K562 (cell line): ENCODE measurements around the gene TRIM34. TPM values are rescaled to one million over a fixed set of nuclear protein-coding genes. Genes with fewer than 3 reads are reported as not detected.
A peak's percentile ranks its signal among the peaks of the same experiment; 100 is the strongest.

Experiments used
- FOSL1 ChIP-seq: fragments of 200-800 bp; sonication (Bioruptor generic); conservative IDR thresholded peaks from 2 replicates; pipeline ENCODE4 v1.6.1; 2016; ENCODE audit warnings: missing genetic modification characterization, missing compliant biosample characterization
- FOXM1 ChIP-seq, 2 experiments: fragments of 450-650 bp in 1 of 2; sonication (generic) in 1 of 2; formaldehyde crosslinking in 1 of 2; IDR thresholded peaks; 2 replicates each; pipeline versions ENCODE4 v1.6.1 to v1.9.0; 2017 to 2022; ENCODE audit warnings: low read depth in 2 of 2, mild to moderate bottlenecking in 2 of 2, missing genetic modification reagents in 1 of 2, moderate library complexity in 1 of 2
- GTF2E2 ChIP-seq: fragments of 200-800 bp; sonication (Bioruptor generic); IDR thresholded peaks from 2 replicates; pipeline ENCODE4 v1.6.1; 2016; ENCODE audit warnings: missing genetic modification characterization, missing compliant biosample characterization
- KAT7 ChIP-seq: sonication (generic); formaldehyde crosslinking; IDR thresholded peaks from 2 replicates; pipeline ENCODE4 v1.8.0; 2022; ENCODE audit warnings: missing genetic modification reagents, mild to moderate bottlenecking, borderline replicate concordance
- MLLT1 ChIP-seq, 2 experiments: fragments of 450-650 bp; IDR thresholded peaks; 2 replicates each; pipeline ENCODE4 v1.6.1; 2016
- MTA2 ChIP-seq: fragments of 450-650 bp; IDR thresholded peaks from 2 replicates; pipeline ENCODE4 v1.6.1; 2016; ENCODE audit warnings: low read depth
- NCOR1 ChIP-seq: fragments of 450-650 bp; IDR thresholded peaks from 2 replicates; pipeline ENCODE4 v1.6.1; 2016; ENCODE audit warnings: mild to moderate bottlenecking, moderate library complexity
- RREB1 ChIP-seq: fragments of 250-450 bp; sonication (Bioruptor Pico); IDR thresholded peaks from 2 replicates; pipeline ENCODE4 v1.4.0; 2020
- ZBTB40 ChIP-seq, 2 experiments: fragments of 450-650 bp in 1 of 2; sonication (generic) in 1 of 2; formaldehyde crosslinking in 1 of 2; IDR thresholded peaks; 2 replicates each; pipeline versions ENCODE4 v1.7.1 to v1.9.0; 2016 to 2022; ENCODE audit warnings: inconsistent platforms in 1 of 2, mild to moderate bottlenecking in 1 of 2, missing genetic modification reagents in 1 of 2
- ZSCAN32 ChIP-seq: fragments of 450-650 bp; formaldehyde crosslinking; IDR thresholded peaks from 2 replicates; pipeline ENCODE4 v1.4.0; 2020; ENCODE audit warnings: mild to moderate bottlenecking, moderate library complexity
- polyA plus RNA-seq, 8 experiments: library from polyadenylated mRNA; depleted of rRNA in 4 of 8; stranded (reverse) in 5 of 8; unstranded in 3 of 8; fragments of >200 nt; fragmentation: Nextera tagmentation in 2 of 8; fragmentation: Illumina TruSeq in 1 of 8; extraction: Ambion mirVana in 2 of 8; extraction: Trizol in 1 of 8; gene quantifications; 2 replicates each; pipeline versions ENCODE4 v1.2.1 to v1.2.3, GENCODE V29; 2011 to 2014; ENCODE audit warnings: inconsistent platforms in 1 of 8, missing spikeins in 1 of 8
- total RNA-seq, 7 experiments: library from RNA; depleted of rRNA in 6 of 7; stranded (reverse); fragments of >200 nt in 6 of 7; fragmentation: Illumina TruSeq in 2 of 7; extraction: Trizol in 2 of 7; gene quantifications; 2 replicates each; pipeline versions ENCODE4 v1.2.1 to v1.2.3, GENCODE V29; 2011 to 2021; ENCODE audit warnings: low replicate concordance in 1 of 7

Gene TRIM34
- total and polyA plus RNA-seq, 9 of the 15 experiments (the other 6 are each of a cell fraction or from before 2014, with no cell fraction given): 0.31 to 2.9 (median 1.3) TPM

GRCh38 chr11:5596607-5597201, 28.1 kb upstream of the TRIM34 start, which contains the start of gene TRIM6 (continued):
- peak; percentile 66 for TF ChIP-seq ZBTB40 (IDR thresholded peaks at IDR 0.05)
- TF ChIP-seq ZBTB40 (CRISPR knock-in tag; IDR thresholded peaks at IDR 0.05): no peak
- TF ChIP-seq FOXM1 (IDR thresholded peaks at IDR 0.05; ENCODE audit: low read depth): peak; percentile 82
- no peak for TF ChIP-seq FOXM1 (CRISPR knock-in tag; IDR thresholded peaks at IDR 0.05; ENCODE audit: low read depth)
- 0 out of 2 replicates have a peak, but pooled peaks have one; percentile 28 for TF ChIP-seq KAT7 (CRISPR knock-in tag)
- TF ChIP-seq MLLT1 (IDR thresholded peaks at IDR 0.05): peak in 1 of 2 experiments; percentile 39; a peak in 1 of 4 replicates
- TF ChIP-seq MTA2: peak; percentile 84
- TF ChIP-seq ZSCAN32 (CRISPR knock-in tag): no peak
- TF ChIP-seq GTF2E2 (tag): no peak
- no peak for TF ChIP-seq RREB1 (CRISPR knock-in tag)
- peak; percentile 94 for TF ChIP-seq NCOR1
- TF ChIP-seq FOSL1 (tag): no peak
